Measurements from ENCODE around the gene TBX18.

DNA sequence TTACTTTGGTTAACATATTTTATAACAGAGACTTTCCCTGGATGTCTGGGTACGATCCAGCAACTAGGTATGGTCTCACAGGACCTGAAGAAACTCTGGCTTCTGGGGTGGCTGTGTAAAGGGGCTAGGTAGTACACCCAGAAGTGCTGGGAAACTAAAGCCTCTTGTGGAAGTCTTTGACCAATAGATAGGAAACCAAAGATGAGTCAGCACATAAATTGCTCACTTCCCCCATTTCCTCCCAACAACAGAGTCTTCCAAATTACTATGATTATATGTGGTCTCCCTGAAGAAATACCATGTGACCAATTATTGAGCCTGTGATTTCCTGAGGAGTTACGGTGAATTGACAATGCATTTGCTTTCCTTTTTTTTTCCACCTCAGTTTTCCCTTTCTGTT lies 26.8 kb upstream of the TBX18 start:
- TF ChIP-seq MAX (CRISPR knock-in tag; IDR thresholded peaks at IDR 0.05) (no peak), E2F5 (CRISPR knock-in tag; IDR thresholded peaks at IDR 0.05) (no peak), ESRRA (CRISPR knock-in tag; IDR thresholded peaks at IDR 0.05; ENCODE audit: borderline replicate concordance) (no peak)
- TF ChIP-seq, protein P1, sequence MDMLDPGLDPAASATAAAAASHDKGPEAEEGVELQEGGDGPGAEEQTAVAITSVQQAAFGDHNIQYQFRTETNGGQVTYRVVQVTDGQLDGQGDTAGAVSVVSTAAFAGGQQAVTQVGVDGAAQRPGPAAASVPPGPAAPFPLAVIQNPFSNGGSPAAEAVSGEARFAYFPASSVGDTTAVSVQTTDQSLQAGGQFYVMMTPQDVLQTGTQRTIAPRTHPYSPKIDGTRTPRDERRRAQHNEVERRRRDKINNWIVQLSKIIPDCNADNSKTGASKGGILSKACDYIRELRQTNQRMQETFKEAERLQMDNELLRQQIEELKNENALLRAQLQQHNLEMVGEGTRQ (CRISPR knock-in tag; IDR thresholded peaks at IDR 0.05): no peak

Data from WTC11 (cell line).